Mesothelial cell of epicardium (in vitro differentiated cells): Measurements from ENCODE around the gene VOPP1. TPM values are rescaled to one million over a fixed set of nuclear protein-coding genes. Genes with fewer than 3 reads are reported as not detected.

Experiments used
- DNase-seq, 2 experiments: peaks; one replicate each; pipeline ENCODE4 v3.0.0; 2021; ENCODE audit warnings: low spot score in 2 of 2; ENCODE audit not compliant: unreplicated experiment in 2 of 2
- H3K27ac Mint-ChIP-seq: 2 replicates; pipeline ENCODE4 v1.8.0; 2021; ENCODE audit warnings: mixed read lengths
- H3K27me3 Mint-ChIP-seq: 2 replicates; pipeline ENCODE4 v1.8.0; 2021; ENCODE audit warnings: low read depth, mixed read lengths
- H3K36me3 Mint-ChIP-seq: 2 replicates; pipeline ENCODE4 v1.8.0; 2021; ENCODE audit warnings: mixed read lengths
- H3K4me1 Mint-ChIP-seq: 2 replicates; pipeline ENCODE4 v1.8.0; 2021; ENCODE audit warnings: mixed read lengths
- H3K4me3 Mint-ChIP-seq: 2 replicates; pipeline ENCODE4 v1.8.0; 2021; ENCODE audit warnings: mild to moderate bottlenecking, moderate library complexity, mixed read lengths
- H3K9me3 Mint-ChIP-seq: 2 replicates; pipeline ENCODE4 v1.8.0; 2021; ENCODE audit warnings: mixed read lengths
- CTCF ChIP-seq: fragments of 200-600 bp; sonication (generic); IDR thresholded peaks from one replicate; pipeline ENCODE4 v1.5.0; 2021; ENCODE audit warnings: antibody characterized with exemption; ENCODE audit not compliant: unreplicated experiment
- total RNA-seq: library from RNA; stranded (reverse); gene quantifications from 3 replicates; pipeline ENCODE4 v1.2.1, GENCODE V29; 2021

VOPP1 gene
- total RNA-seq, 1 donor from 2014 or later, result 42.8 TPM

DNA sequence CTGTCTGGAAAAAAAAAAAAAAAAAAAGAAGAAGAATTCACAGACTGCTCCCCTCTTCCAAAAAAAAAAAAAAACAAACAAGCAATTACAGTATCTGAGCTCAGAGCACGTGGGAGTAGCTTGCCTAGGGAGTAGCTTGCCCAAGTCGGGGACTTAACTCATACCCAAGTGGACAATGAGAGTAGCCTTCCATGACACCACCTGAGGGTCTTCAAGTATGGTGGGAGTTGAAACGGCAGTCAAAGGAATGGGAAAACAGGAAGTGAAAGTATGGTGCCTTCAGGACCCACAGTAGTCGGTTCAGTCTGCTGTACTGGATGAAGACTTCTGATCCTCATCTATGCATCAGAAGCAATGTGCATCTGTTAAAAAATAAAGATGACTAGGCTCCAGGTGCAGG lies 10.6 kb downstream of the VOPP1 start:
- no peak for TF ChIP-seq CTCF
- peaks cover 14% of the 10 kb centered on the region for H3K4me1 Mint-ChIP-seq
- H3K36me3 Mint-ChIP-seq, result no peaks in the 10 kb centered on the region
- no peaks in the 10 kb centered on the region for H3K27me3 Mint-ChIP-seq
- no peaks in the 10 kb centered on the region for H3K9me3 Mint-ChIP-seq
- H3K27ac Mint-ChIP-seq, result no peak overlapping the region
- H3K4me3 Mint-ChIP-seq, result no peak overlapping the region
- no peak for DNase-seq

DNA sequence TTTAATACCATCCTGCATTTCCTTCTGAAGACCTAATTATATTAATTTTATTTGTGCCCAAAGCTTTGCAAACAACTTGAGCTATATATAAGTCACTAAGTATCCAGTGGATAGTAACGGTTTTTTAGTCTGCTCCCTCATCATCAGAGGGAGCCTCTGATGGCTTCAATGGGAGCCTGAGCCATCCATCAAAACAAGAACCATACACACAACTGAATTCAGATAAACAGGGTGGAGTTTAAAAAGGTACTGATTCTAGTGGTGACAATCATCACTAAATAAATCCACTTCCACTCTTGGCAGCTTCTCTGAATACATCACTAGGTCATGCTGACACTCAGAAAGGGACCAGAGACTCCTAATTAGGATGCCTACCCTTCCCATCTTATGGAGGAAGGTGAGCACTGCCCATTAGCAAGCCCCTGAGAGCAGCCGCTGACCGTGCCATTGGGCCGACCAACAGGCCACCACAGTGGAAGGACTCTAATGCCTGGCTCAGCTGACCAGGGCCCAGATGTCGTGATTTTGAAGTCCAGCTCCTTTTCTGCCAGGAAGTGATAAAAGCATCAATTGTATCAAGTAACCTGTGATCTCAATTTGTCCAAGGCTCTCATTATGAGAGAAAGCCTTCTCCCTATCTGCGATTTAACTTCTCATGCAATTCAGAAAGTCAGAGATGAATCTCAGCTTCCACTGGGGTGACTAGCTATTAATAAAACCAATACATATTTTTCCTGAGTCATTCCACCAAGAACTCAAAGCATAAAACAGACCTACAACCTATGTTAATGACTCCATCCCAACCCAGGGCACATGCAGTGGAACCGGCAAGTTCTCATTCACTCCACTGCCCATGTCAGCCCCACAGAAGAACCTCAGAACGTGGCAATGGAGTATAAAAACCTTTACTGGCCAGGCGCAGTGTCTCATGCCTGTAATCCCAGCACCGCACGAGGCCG lies 13.1 kb downstream of the VOPP1 start:
- Mint-ChIP-seq H3K9me3 (no peaks in the 10 kb centered on the region), H3K27ac (no peak overlapping the region), H3K36me3 (no peaks in the 10 kb centered on the region), H3K4me3 (no peak overlapping the region), H3K27me3 (no peaks in the 10 kb centered on the region), H3K4me1 (peaks cover 28% of the 10 kb centered on the region)
- TF ChIP-seq CTCF, result no peak
- DNase-seq, result no peak

DNA sequence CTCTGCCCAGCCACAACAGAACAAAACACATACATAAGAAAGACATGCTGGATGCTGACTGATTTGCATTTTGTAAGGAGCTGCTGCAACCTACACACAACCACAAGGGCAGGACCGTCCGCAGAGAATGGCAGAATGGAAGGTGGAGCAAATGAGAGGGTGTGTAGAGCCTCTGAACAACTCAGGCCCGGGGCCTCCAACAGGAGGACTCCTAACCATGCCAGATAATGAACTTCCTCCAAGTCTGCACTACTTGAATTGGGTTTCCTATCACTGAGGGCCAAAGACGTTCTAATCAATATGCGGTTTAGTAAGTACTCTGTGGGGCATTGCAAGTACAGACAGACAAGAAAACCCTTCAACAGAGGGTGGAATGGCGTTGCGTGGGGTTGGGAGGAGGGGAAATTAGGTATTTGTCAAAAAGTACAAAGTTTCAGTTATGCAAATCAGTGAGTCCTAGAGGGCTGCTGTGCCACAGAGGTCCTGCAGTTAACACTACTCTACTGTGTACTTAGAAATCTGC lies 14.6 kb downstream of the VOPP1 start:
- H3K9me3 Mint-ChIP-seq, result no peaks in the 10 kb centered on the region
- DNase-seq, result no peak
- no peak for TF ChIP-seq CTCF
- no peaks in the 10 kb centered on the region for H3K36me3 Mint-ChIP-seq
- H3K4me1 Mint-ChIP-seq, result peaks cover 38% of the 10 kb centered on the region
- no peak overlapping the region for H3K27ac Mint-ChIP-seq
- no peak overlapping the region for H3K4me3 Mint-ChIP-seq
- H3K27me3 Mint-ChIP-seq, result no peaks in the 10 kb centered on the region

- DNase-seq, result no peak
- no peaks in the 10 kb centered on the region for H3K27me3 Mint-ChIP-seq
- H3K36me3 Mint-ChIP-seq, result no peaks in the 10 kb centered on the region
- no peaks in the 10 kb centered on the region for H3K9me3 Mint-ChIP-seq
- no peak for TF ChIP-seq CTCF
- H3K4me1 Mint-ChIP-seq, result peaks cover 51% of the 10 kb centered on the region
- H3K4me3 Mint-ChIP-seq, result no peak overlapping the region
- no peak overlapping the region for H3K27ac Mint-ChIP-seq
These were observed 15.8 kb downstream of the VOPP1 start for GRCh38 chr7:55556492-55556891.

DNA sequence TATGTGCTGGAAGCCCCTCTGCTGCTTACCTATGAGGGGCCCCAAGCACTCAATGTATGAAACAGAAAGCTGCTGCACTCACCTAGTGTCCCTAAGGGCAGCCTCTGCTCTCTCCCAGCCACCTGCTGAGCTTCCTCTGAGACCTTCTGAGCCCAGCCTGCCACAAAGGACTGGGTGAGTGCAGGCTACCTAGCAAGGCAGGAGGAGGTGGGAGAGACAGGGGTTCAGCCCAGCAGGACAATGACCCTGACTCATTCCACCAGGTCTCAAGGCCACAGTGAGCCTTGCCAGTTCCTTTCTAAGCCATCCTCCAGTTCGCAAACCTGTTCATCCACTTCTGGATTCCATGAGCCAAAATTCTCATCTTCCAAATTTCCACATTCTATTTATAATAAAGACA lies 16.3 kb downstream of the VOPP1 start:
- TF ChIP-seq CTCF, result no peak
- Mint-ChIP-seq H3K27me3 (no peaks in the 10 kb centered on the region), H3K4me3 (no peak overlapping the region), H3K4me1 (peaks cover 55% of the 10 kb centered on the region), H3K36me3 (no peaks in the 10 kb centered on the region), H3K9me3 (no peaks in the 10 kb centered on the region), H3K27ac (peak overlapping the region; percentile 5)
- DNase-seq, result no peak
